WERI-Rb-1 (cell line): ENCODE results near the gene CACNA2D2.

ENCODE experiments used
- DNase-seq: peaks from one replicate; pipeline ENCODE4 v3.0.0-alpha.2; 2020
- H3K27ac ChIP-seq: fragments of 250-450 bp; sonication (Bioruptor Pico); 2 replicates; pipeline ENCODE4 v1.5.1; 2020; ENCODE audit warnings: mild to moderate bottlenecking, moderate library complexity
- H3K27me3 ChIP-seq: fragments of 250-450 bp; sonication (Bioruptor Pico); 2 replicates; pipeline ENCODE4 v1.5.1; 2021; ENCODE audit warnings: mild to moderate bottlenecking, low read depth, moderate library complexity; ENCODE audit not compliant: insufficient read depth, severe bottlenecking
- H3K36me3 ChIP-seq: fragments of 250-450 bp; sonication (Bioruptor Pico); 2 replicates; pipeline ENCODE4 v1.5.1; 2020; ENCODE audit warnings: mild to moderate bottlenecking, moderate library complexity
- H3K4me3 ChIP-seq: 2 replicates; pipeline ENCODE4 v1.5.1; 2011; ENCODE audit warnings: low read depth, mild to moderate bottlenecking, control low read depth, low read length
- H3K9me3 ChIP-seq: fragments of 250-450 bp; sonication (Bioruptor Pico); 2 replicates; pipeline ENCODE4 v1.5.1; 2021; ENCODE audit warnings: mild to moderate bottlenecking, moderate library complexity; ENCODE audit not compliant: severe bottlenecking
- TF ChIP-seq, protein P1 (sequence below): IDR thresholded peaks from 2 replicates; pipeline ENCODE4 v1.5.1; 2011; ENCODE audit warnings: low read depth, mild to moderate bottlenecking, control low read depth, inconsistent platforms, low read length

CACNA2D2 gene

DNA sequence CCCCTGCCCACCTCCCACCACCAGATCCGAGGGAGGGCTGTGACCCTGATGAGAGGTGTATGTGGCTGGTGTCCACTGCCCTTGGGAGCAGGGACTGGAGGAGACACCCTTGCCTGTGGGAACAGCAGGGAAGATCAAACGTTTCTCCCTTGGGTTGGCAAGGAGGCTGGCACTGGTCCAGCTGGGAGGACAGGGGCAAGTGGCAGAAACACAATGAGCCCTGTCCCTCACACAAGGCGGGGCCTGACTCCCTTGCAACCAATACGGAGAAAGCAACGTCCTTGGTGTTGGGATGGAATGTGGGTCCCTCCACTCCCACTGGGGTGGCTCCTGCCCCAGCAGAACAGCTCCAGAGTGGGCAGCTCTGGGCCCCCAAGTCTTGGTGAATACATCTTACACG, 186.1 kb downstream of the CACNA2D2 start:
- TF ChIP-seq, protein P1, sequence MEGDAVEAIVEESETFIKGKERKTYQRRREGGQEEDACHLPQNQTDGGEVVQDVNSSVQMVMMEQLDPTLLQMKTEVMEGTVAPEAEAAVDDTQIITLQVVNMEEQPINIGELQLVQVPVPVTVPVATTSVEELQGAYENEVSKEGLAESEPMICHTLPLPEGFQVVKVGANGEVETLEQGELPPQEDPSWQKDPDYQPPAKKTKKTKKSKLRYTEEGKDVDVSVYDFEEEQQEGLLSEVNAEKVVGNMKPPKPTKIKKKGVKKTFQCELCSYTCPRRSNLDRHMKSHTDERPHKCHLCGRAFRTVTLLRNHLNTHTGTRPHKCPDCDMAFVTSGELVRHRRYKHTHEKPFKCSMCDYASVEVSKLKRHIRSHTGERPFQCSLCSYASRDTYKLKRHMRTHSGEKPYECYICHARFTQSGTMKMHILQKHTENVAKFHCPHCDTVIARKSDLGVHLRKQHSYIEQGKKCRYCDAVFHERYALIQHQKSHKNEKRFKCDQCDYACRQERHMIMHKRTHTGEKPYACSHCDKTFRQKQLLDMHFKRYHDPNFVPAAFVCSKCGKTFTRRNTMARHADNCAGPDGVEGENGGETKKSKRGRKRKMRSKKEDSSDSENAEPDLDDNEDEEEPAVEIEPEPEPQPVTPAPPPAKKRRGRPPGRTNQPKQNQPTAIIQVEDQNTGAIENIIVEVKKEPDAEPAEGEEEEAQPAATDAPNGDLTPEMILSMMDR: no peak
- Histone ChIP-seq H3K27me3 (no peaks in the 10 kb centered on the region), H3K9me3 (no peaks in the 10 kb centered on the region), H3K27ac (no peak overlapping the region), H3K36me3 (peaks cover 37% of the 10 kb centered on the region), H3K4me3 (no peak overlapping the region)
- no peak for DNase-seq

DNA sequence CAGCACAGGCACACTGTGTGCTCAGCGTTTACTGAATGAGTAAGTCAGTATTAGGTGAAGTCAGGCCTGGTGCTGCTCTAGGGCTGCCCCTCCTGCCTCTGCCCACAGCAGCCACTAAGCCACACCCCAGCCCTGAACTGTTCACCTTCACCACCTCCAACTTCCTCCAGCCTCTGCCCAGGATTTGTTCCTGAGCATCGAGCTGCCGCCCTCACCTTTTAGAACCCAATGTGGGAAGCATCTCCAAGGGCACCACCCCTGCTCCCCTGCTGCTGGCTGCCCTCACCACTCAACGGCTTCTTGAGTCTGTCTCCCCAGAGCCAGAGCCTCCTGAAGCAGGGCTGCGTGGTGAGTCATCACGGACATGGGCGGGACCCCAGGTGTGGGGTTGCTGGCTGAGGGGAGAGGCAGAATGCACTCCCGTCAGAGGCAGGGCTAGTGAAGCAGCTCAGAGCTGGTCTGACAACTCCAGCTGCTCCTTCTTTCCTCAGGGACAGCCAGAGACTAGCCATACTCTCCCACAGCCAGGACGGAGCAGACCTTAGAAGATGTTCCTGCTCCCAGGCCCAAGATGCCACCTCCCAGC, 186.7 kb downstream of the CACNA2D2 start:
- H3K27me3 ChIP-seq: no peaks in the 10 kb centered on the region
- H3K36me3 ChIP-seq: peaks cover 37% of the 10 kb centered on the region
- no peaks in the 10 kb centered on the region for H3K9me3 ChIP-seq
- H3K4me3 ChIP-seq: no peak overlapping the region
- no peak for DNase-seq
- TF ChIP-seq, protein P1: no peak
- no peak overlapping the region for H3K27ac ChIP-seq

DNA sequence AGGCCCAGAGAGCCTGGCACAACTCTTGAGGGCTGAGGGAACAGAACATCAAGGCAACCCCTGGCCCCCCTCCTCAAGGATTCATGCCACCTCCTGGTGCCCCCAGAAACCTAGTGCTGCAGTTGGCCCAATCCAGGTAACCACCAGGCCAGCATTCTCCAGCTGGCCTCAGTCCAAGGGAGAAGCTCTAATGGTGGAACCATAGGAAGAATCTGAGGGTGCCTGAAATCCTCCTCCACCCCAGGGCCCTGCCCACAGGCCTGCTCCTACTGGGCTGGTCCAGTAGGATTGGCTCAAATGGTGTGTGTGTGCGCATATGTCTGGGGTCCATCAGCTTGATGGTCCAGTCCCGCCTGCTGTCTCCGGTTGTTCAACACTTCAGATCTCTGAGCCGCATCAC, 188.6 kb downstream of the CACNA2D2 start:
- H3K27me3 ChIP-seq: no peaks in the 10 kb centered on the region

DNA sequence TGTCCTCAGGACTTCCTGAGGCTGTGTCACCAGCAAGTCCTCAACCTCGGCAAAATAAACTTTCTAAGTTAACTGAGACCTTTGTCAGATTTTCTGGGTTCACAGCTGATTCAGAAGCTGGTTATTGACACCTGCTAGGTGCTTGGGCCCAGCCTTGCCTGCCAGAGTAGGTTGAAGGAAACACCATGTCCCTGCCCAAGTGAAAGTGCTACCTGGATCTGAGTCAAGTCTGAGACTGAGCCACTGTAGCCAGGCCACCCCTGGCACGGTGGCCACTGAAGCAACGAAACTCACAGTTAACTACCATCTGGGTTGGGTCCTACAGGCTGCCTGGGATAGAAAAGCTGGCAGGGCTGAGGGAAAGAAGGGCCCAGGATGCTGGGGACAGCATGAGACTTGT, 189.1 kb downstream of the CACNA2D2 start:
- no peak for DNase-seq
- no peaks in the 10 kb centered on the region for H3K27me3 ChIP-seq
- H3K27ac ChIP-seq: no peak overlapping the region; the same call in 1 of the 2 replicates
- TF ChIP-seq, protein P1: no peak
- H3K4me3 ChIP-seq: no peak overlapping the region
- no peaks in the 10 kb centered on the region for H3K9me3 ChIP-seq
- peaks cover 29% of the 10 kb centered on the region for H3K36me3 ChIP-seq

More for the DNA sequence above, 188.6 kb downstream of the CACNA2D2 start:
- peaks cover 34% of the 10 kb centered on the region for H3K36me3 ChIP-seq
- H3K27ac ChIP-seq: no peak overlapping the region
- H3K4me3 ChIP-seq: no peak overlapping the region
- TF ChIP-seq, protein P1: no peak
- H3K9me3 ChIP-seq: no peaks in the 10 kb centered on the region
- DNase-seq: no peak
